Measurements from ENCODE around the gene SOX15. TPM values are rescaled to one million over a fixed set of nuclear protein-coding genes. Genes with fewer than 3 reads are reported as not detected.

SOX15 gene
- total RNA-seq, 3 donors from 2014 or later: 0.20 to 0.38 (median 0.24) TPM

GRCh38 chr17:7575959-7576358 is 13.9 kb downstream of the SOX15 start:
- Mint-ChIP-seq H3K27me3 (ENCODE audit: low read depth) (no peaks in the 10 kb centered on the region), H3K9me3 (no peaks in the 10 kb centered on the region), H3K36me3 (ENCODE audit: insufficient read depth) (peaks cover 71% of the 10 kb centered on the region), H3K4me1 (ENCODE audit: low read depth) (peaks cover 76% of the 10 kb centered on the region), H3K4me3 (peak overlapping the region; percentile 91)
- DNase-seq: no peak
- no peak for ATAC-seq

GRCh38 chr17:7575481-7575883 is 14.4 kb downstream of the SOX15 start:
- H3K27me3 Mint-ChIP-seq (ENCODE audit: low read depth): no peaks in the 10 kb centered on the region
- H3K9me3 Mint-ChIP-seq: no peaks in the 10 kb centered on the region
- no peak for ATAC-seq
- H3K4me3 Mint-ChIP-seq: peak overlapping the region; percentile 91
- no peak for DNase-seq
- H3K36me3 Mint-ChIP-seq (ENCODE audit: insufficient read depth): peaks cover 72% of the 10 kb centered on the region
- peaks cover 71% of the 10 kb centered on the region for H3K4me1 Mint-ChIP-seq (ENCODE audit: low read depth)

- Mint-ChIP-seq H3K4me1 (ENCODE audit: low read depth) (peaks cover 62% of the 10 kb centered on the region), H3K36me3 (ENCODE audit: insufficient read depth) (peaks cover 75% of the 10 kb centered on the region), H3K4me3 (peak overlapping the region; percentile 91), H3K27me3 (ENCODE audit: low read depth) (no peaks in the 10 kb centered on the region), H3K9me3 (no peaks in the 10 kb centered on the region)
- no peak for DNase-seq
- no peak for ATAC-seq
These were observed 15.5 kb downstream of the SOX15 start for GRCh38 chr17:7574176-7574953.

DNA sequence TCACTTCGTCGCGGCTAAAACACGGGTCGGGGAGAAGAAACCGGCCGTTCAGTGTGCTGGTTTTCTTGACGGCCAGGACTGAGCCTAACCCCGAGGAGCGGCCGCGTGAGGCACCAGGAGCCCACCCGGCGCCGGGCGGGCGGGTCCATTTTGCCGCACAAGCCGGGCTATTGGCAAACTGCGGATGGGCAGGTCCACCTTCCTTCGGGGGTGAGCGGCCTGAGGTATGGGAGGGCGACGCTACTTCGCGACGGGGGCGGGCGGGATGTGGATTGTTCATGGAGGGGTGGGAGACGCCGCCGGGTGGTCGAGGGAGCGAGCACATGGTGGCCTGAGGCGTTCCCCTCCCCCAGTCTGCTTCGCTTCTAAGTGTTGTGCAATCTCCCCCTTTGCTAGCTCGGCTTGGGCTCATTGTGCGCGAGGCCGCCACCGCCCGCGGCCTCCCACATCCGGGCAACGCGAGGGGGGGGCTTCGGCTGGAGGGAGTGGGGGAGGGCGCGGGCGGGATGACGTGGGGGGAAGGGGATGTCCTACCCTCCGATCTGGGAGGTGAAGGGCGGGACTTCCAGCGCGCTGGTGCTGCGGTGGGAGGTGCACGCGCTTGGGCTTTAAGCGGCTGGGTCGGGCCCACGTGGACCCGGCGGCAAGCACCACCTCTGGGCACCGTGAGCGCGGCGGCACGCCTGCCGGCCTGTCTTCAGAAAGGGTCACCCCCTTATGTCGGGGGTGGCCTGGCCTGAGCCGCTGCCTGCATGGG is 16.4 kb downstream of the SOX15 start:
- H3K36me3 Mint-ChIP-seq (ENCODE audit: insufficient read depth): peaks cover 73% of the 10 kb centered on the region
- peaks cover 53% of the 10 kb centered on the region for H3K4me1 Mint-ChIP-seq (ENCODE audit: low read depth)
- H3K4me3 Mint-ChIP-seq: peak overlapping the region; percentile 91

GRCh38 chr17:7572588-7573323 is 17.1 kb downstream of the SOX15 start:
- DNase-seq: peak; percentile 100
- Mint-ChIP-seq H3K9me3 (no peaks in the 10 kb centered on the region), H3K4me1 (ENCODE audit: low read depth) (peaks cover 46% of the 10 kb centered on the region), H3K36me3 (ENCODE audit: insufficient read depth) (peaks cover 69% of the 10 kb centered on the region), H3K27me3 (ENCODE audit: low read depth) (no peaks in the 10 kb centered on the region), H3K4me3 (peak overlapping the region; percentile 91)
- peak; percentile 86 for ATAC-seq

More for the DNA sequence above, 16.4 kb downstream of the SOX15 start:
- ATAC-seq (peak; percentile 35 to 44), DNase-seq (peak; percentile 91)
- no peaks in the 10 kb centered on the region for H3K27me3 Mint-ChIP-seq (ENCODE audit: low read depth)
- no peaks in the 10 kb centered on the region for H3K9me3 Mint-ChIP-seq

DNA sequence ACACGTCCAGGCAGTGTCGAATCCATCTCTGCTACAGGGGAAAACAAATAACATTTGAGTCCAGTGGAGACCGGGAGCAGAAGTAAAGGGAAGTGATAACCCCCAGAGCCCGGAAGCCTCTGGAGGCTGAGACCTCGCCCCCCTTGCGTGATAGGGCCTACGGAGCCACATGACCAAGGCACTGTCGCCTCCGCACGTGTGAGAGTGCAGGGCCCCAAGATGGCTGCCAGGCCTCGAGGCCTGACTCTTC is 17.6 kb downstream of the SOX15 start:
- Mint-ChIP-seq H3K27me3 (ENCODE audit: low read depth) (no peaks in the 10 kb centered on the region), H3K9me3 (no peaks in the 10 kb centered on the region), H3K36me3 (ENCODE audit: insufficient read depth) (peaks cover 68% of the 10 kb centered on the region), H3K4me1 (ENCODE audit: low read depth) (peaks cover 44% of the 10 kb centered on the region), H3K4me3 (peak overlapping the region; percentile 91)
- ATAC-seq (no peak), DNase-seq (no peak)

- DNase-seq: no peak
These were observed 19.5 kb downstream of the SOX15 start for GRCh38 chr17:7570351-7570750.

GRCh38 chr17:7569571-7569970 is 20.3 kb downstream of the SOX15 start:
- Mint-ChIP-seq H3K4me3 (no peak overlapping the region), H3K27me3 (ENCODE audit: low read depth) (no peaks in the 10 kb centered on the region), H3K9me3 (no peaks in the 10 kb centered on the region), H3K36me3 (ENCODE audit: insufficient read depth) (peaks cover 50% of the 10 kb centered on the region), H3K4me1 (ENCODE audit: low read depth) (peaks cover 19% of the 10 kb centered on the region)
- ATAC-seq (no peak), DNase-seq (no peak)

More at GRCh38 chr17:7570351-7570750, 19.5 kb downstream of the SOX15 start:
- H3K4me1 Mint-ChIP-seq (ENCODE audit: low read depth): peaks cover 27% of the 10 kb centered on the region
- peaks cover 53% of the 10 kb centered on the region for H3K36me3 Mint-ChIP-seq (ENCODE audit: insufficient read depth)
- H3K27me3 Mint-ChIP-seq (ENCODE audit: low read depth): no peaks in the 10 kb centered on the region
- no peaks in the 10 kb centered on the region for H3K9me3 Mint-ChIP-seq
- no peak for ATAC-seq
- no peak overlapping the region for H3K4me3 Mint-ChIP-seq

GRCh38 chr17:7563115-7563869 is 26.6 kb downstream of the SOX15 start:
- Mint-ChIP-seq H3K9me3 (no peaks in the 10 kb centered on the region), H3K4me3 (peak overlapping the region; percentile 96), H3K36me3 (ENCODE audit: insufficient read depth) (peaks cover 19% of the 10 kb centered on the region), H3K4me1 (ENCODE audit: low read depth) (peaks cover 39% of the 10 kb centered on the region), H3K27me3 (ENCODE audit: low read depth) (no peaks in the 10 kb centered on the region)
- no peak for ATAC-seq
- DNase-seq: no peak

DNA sequence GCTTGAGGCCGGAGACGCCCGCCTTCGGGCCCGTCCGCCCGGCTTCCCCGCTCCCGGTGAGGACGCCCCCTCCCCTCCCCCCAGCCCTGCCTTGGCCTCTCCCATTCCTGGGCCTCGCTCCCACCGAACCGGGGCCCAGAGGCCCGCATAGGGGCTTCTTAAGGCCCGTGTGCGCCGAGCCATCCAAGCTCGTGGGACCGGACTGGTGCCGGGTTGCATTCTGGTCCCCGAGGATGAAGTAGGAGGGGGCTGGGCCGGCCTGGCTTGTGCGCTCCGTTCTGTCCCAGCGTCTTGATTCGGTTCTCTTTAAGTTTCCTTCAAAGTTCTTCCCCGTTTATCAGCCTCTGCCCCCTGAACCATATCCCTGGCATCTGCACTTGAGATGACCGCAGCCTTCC is 27.7 kb downstream of the SOX15 start:
- Mint-ChIP-seq H3K4me1 (ENCODE audit: low read depth) (peaks cover 38% of the 10 kb centered on the region), H3K27me3 (ENCODE audit: low read depth) (no peaks in the 10 kb centered on the region)

DNA sequence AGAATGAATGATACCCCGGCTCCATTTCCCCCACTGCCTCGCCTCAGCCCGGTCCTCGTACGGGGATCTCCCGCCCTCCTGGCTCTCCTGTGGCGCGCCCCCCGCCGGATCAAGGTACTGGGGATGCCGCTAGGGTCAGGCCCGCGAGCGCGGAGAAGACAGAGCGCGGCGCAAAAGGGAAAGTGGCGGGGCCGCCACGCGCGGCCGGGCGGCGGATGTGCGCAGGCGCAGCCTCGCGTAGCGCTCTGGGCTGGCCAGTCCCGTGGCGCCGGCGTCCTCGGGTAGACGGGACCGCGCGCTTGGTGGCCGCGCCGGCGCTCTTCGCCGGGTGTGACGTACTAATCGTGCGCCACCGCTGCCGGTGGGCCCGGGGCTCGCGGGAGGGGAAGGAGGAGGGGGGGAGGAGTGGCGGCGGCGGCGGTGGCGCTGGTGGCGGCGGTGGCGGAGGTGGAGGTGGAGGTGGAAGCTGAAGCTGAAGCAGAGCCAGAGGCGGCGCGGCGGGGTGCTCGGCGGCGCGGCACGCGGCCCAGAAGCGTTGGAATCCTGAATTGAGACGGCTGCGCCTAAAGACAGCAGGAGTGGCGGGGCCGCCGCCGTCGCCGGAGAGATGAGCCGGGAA is 28.2 kb downstream of the SOX15 start, which contains the start of gene SENP3:
Gene SENP3, plus strand, starts transcription at position 331 of the 619 bp plus-strand sequence. CDS start 1,158 bp downstream, outside the sequence.
- Mint-ChIP-seq H3K9me3 (no peaks in the 10 kb centered on the region), H3K4me1 (ENCODE audit: low read depth) (peaks cover 36% of the 10 kb centered on the region)
- peak; percentile 89 to 91 for ATAC-seq

More for the DNA sequence above, 27.7 kb downstream of the SOX15 start:
- no peak for DNase-seq
- Mint-ChIP-seq H3K4me3 (peak overlapping the region; percentile 96), H3K36me3 (ENCODE audit: insufficient read depth) (peaks cover 14% of the 10 kb centered on the region), H3K9me3 (no peaks in the 10 kb centered on the region)
- peak; percentile 22 to 24 for ATAC-seq

DNA sequence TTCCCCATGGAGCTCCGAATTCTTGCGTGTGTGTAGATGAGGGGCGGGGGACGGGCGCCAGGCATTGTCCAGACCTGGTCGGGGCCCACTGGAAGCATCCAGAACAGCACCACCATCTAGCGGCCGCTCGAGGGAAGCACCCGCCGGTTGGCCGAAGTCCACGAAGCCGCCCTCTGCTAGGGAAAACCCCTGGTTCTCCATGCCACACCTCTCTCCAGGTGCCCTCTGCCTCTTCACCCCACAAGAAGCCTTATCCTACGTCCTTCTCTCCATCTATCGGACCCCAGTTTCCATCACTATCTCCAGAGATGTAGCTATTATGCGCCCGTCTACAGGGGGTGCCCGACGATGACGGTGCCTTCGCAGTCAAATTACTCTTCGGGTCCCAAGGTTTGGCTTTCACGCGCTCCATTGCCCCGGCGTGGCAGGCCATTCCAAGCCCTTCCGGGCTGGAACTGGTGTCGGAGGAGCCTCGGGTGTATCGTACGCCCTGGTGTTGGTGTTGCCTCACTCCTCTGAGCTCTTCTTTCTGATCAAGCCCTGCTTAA is 28.8 kb downstream of the SOX15 start:
- Mint-ChIP-seq H3K27me3 (ENCODE audit: low read depth) (no peaks in the 10 kb centered on the region), H3K4me3 (peak overlapping the region; percentile 96), H3K4me1 (ENCODE audit: low read depth) (peaks cover 36% of the 10 kb centered on the region), H3K9me3 (no peaks in the 10 kb centered on the region), H3K36me3 (ENCODE audit: insufficient read depth) (peaks cover 16% of the 10 kb centered on the region)
- DNase-seq: peak; percentile 78
- peak; percentile 68 to 72 for ATAC-seq

More for the DNA sequence above, 28.2 kb downstream of the SOX15 start, which contains the start of gene SENP3:
- no peaks in the 10 kb centered on the region for H3K27me3 Mint-ChIP-seq (ENCODE audit: low read depth)
- peak; percentile 88 for DNase-seq
- H3K36me3 Mint-ChIP-seq (ENCODE audit: insufficient read depth): peaks cover 12% of the 10 kb centered on the region
- H3K4me3 Mint-ChIP-seq: peak within 1 kb of the TSS; percentile 96

All from activated T-cell treated with anti-CD3 and anti-CD28 coated beads, Interleukin-2, amount 50 U/mL, for 4 hours (primary cell).